HL-60 (cell line): Measurements from ENCODE around the gene DUSP28.

Experiments
- DNase-seq, 2 experiments: peaks; one replicate each; pipeline ENCODE4 v3.0.0-alpha.2; 2010 to 2020; ENCODE audit warnings: low read depth in 1 of 2, low spot score in 1 of 2
- H3K27ac ChIP-seq: fragments of 250-450 bp; sonication (Bioruptor Pico); replicated peaks from 2 replicates; pipeline ENCODE4 v1.5.1; 2020; ENCODE audit warnings: mild to moderate bottlenecking, moderate library complexity
- H3K27me3 ChIP-seq: fragments of 250-450 bp; sonication (Bioruptor Pico); 2 replicates; pipeline ENCODE4 v1.5.1; 2021; ENCODE audit warnings: mild to moderate bottlenecking, moderate library complexity; ENCODE audit not compliant: insufficient read depth, poor library complexity, severe bottlenecking
- H3K4me3 ChIP-seq: replicated peaks from 2 replicates; pipeline ENCODE4 v1.5.1; 2011; ENCODE audit warnings: mild to moderate bottlenecking, control low read depth, low read length; ENCODE audit not compliant: insufficient read depth
- CTCF ChIP-seq: IDR thresholded peaks from one replicate; pipeline ENCODE4 v1.5.1; 2011; ENCODE audit warnings: low read length, control low read depth, inconsistent platforms; ENCODE audit not compliant: insufficient read depth
- GABPA ChIP-seq: IDR thresholded peaks from 2 replicates; pipeline ENCODE4 v1.6.1; 2012; ENCODE audit warnings: low read depth
- POLR2AphosphoS5 ChIP-seq: IDR thresholded peaks from 2 replicates; pipeline ENCODE4 v1.6.1; 2012; ENCODE audit warnings: low read depth
- REST ChIP-seq: IDR thresholded peaks from 2 replicates; pipeline ENCODE4 v1.6.1; 2012; ENCODE audit warnings: low read depth; ENCODE audit not compliant: insufficient replicate concordance
- SPI1 ChIP-seq: IDR thresholded peaks from 2 replicates; pipeline ENCODE4 v1.6.1; 2012; ENCODE audit warnings: low read depth, mild to moderate bottlenecking, borderline replicate concordance

The DUSP28 gene

GRCh38 chr2:240573516-240574385, 13.6 kb downstream of the DUSP28 start:
- no peak for DNase-seq

GRCh38 chr2:240574386-240575100, 14.4 kb downstream of the DUSP28 start:
- Histone ChIP-seq H3K4me3 (no peak overlapping the region), H3K27me3 (no peaks in the 10 kb centered on the region), H3K27ac (no peak overlapping the region)
- no peak for DNase-seq
- no peak for TF ChIP-seq REST

More at GRCh38 chr2:240573516-240574385, 13.6 kb downstream of the DUSP28 start:
- Histone ChIP-seq H3K4me3 (no peak overlapping the region), H3K27me3 (no peaks in the 10 kb centered on the region), H3K27ac (no peak overlapping the region)
- no peak for TF ChIP-seq SPI1

- Histone ChIP-seq H3K27me3 (no peaks in the 10 kb centered on the region), H3K4me3 (no peak overlapping the region), H3K27ac (no peak overlapping the region)
- no peak for TF ChIP-seq POLR2AphosphoS5
- no peak for TF ChIP-seq GABPA
- no peak for TF ChIP-seq CTCF
- no peak for TF ChIP-seq SPI1
- TF ChIP-seq REST = no peak
- no peak for DNase-seq
Observed at GRCh38 chr2:240575101-240575965, 15.2 kb downstream of the DUSP28 start.

GRCh38 chr2:240576036-240576435, 15.9 kb downstream of the DUSP28 start:
- TF ChIP-seq REST (no peak), POLR2AphosphoS5 (no peak), CTCF (no peak), GABPA (no peak), SPI1 (no peak)
- H3K4me3 ChIP-seq = no peak overlapping the region
- no peak overlapping the region for H3K27ac ChIP-seq
- H3K27me3 ChIP-seq = no peaks in the 10 kb centered on the region
- DNase-seq = no peak
